Cardiac muscle cell (in vitro differentiated cells and primary cell): ENCODE data around the gene LAMA4. TPM values are rescaled to one million over a fixed set of nuclear protein-coding genes. Genes with fewer than 3 reads are reported as not detected.

Source experiments
- DNase-seq, 2 donors: peaks; one replicate each; pipeline versions ENCODE4 v3.0.0 to v3.0.0-alpha.2; 2010 to 2017; ENCODE audit warnings: low read depth in 1 of 2, low spot score in 1 of 2
- H3K27ac ChIP-seq: fragments of 200-600 bp; sonication (generic); 2 replicates; pipeline ENCODE4 v1.5.1; 2016
- H3K27me3 ChIP-seq: fragments of 200-600 bp; sonication (generic); 2 replicates; pipeline ENCODE4 v1.6.0; 2016; ENCODE audit warnings: control low read depth
- H3K36me3 ChIP-seq: fragments of 200-600 bp; sonication (generic); 2 replicates; pipeline ENCODE4 v1.5.1; 2016; ENCODE audit warnings: control low read depth
- H3K4me1 ChIP-seq: fragments of 200-600 bp; sonication (generic); 2 replicates; pipeline ENCODE4 v1.8.1; 2017; ENCODE audit warnings: low read depth, mild to moderate bottlenecking, mixed run types
- H3K4me3 ChIP-seq: fragments of 200-600 bp; sonication (generic); 2 replicates; pipeline ENCODE4 v1.5.1; 2016; ENCODE audit warnings: mild to moderate bottlenecking
- H3K9me3 ChIP-seq: fragments of 200-600 bp; sonication (generic); 2 replicates; pipeline ENCODE4 v1.5.1; 2017; ENCODE audit warnings: low read depth, mild to moderate bottlenecking, control low read depth
- polyA plus RNA-seq: library from polyadenylated mRNA; unstranded; fragments of >200 nt; fragmentation: Nextera tagmentation; extraction: Ambion mirVana; gene quantifications from 2 replicates; pipeline ENCODE4 v1.2.1, GENCODE V29; 2016
- total RNA-seq: library from RNA; depleted of rRNA; stranded (reverse); fragments of >200 nt; gene quantifications from 2 replicates; pipeline ENCODE4 v1.2.3, GENCODE V29; 2016
- TF ChIP-seq, protein P1 (sequence below): IDR thresholded peaks from 2 replicates; pipeline ENCODE4 v1.5.1; 2012; ENCODE audit warnings: low read depth, mild to moderate bottlenecking, low read length

Gene LAMA4
- total and polyA plus RNA-seq, 2 experiments from 2014 or later = 162 to 304 TPM

DNA sequence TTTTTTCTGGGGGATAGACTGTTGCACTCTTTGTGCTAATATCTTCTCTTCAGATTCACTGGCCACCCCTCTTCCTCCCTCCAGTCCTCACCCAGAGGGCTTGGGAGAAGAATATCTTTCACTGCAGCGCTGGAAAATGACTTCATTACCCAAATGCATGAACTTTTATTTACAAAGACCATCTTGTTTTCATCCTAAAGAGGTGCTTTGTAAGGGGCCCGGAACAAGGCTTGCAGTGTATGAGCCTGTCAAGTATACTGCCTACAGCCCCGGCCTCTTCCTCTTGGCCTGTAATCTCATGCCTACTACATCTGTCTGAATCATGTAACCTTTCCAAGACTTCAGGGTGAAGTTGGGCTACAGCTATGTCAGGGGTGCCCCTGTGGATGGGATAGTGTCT lies 554 bp upstream of the LAMA4 start:
- peaks cover 5% of the 10 kb centered on the region for H3K36me3 ChIP-seq
- TF ChIP-seq, protein P1, sequence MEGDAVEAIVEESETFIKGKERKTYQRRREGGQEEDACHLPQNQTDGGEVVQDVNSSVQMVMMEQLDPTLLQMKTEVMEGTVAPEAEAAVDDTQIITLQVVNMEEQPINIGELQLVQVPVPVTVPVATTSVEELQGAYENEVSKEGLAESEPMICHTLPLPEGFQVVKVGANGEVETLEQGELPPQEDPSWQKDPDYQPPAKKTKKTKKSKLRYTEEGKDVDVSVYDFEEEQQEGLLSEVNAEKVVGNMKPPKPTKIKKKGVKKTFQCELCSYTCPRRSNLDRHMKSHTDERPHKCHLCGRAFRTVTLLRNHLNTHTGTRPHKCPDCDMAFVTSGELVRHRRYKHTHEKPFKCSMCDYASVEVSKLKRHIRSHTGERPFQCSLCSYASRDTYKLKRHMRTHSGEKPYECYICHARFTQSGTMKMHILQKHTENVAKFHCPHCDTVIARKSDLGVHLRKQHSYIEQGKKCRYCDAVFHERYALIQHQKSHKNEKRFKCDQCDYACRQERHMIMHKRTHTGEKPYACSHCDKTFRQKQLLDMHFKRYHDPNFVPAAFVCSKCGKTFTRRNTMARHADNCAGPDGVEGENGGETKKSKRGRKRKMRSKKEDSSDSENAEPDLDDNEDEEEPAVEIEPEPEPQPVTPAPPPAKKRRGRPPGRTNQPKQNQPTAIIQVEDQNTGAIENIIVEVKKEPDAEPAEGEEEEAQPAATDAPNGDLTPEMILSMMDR = no peak
- peak overlapping the region; percentile 94 for H3K4me3 ChIP-seq
- peak overlapping the region; percentile 81 for H3K27ac ChIP-seq
- no peaks in the 10 kb centered on the region for H3K9me3 ChIP-seq
- peaks cover 40% of the 10 kb centered on the region for H3K4me1 ChIP-seq
- DNase-seq = no peak
- no peaks in the 10 kb centered on the region for H3K27me3 ChIP-seq

DNA sequence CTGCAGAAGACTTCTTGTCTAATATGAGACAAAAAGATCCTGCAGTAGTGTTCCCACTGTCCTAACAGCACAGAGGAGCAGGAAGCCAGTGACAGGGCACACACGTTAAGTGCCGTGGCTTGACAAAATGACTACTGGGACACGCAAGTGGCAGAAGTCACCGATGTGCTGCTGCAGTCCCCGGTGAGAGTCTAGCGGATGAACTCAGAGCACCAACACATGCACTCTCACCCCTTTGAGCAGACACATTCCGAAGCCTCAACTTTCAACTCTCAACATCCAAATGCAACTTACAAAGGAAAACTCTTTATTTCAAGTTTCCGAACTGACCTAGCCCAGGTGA lies 898 bp downstream of the LAMA4 start:
- Histone ChIP-seq H3K27ac (peak overlapping the region; percentile 81), H3K4me1 (peaks cover 28% of the 10 kb centered on the region), H3K9me3 (no peaks in the 10 kb centered on the region), H3K27me3 (no peaks in the 10 kb centered on the region), H3K36me3 (peaks cover 5% of the 10 kb centered on the region), H3K4me3 (peak overlapping the region; percentile 94)
- TF ChIP-seq, protein P1 = no peak
- peak in 1 of 2 donors; percentile 17 for DNase-seq

DNA sequence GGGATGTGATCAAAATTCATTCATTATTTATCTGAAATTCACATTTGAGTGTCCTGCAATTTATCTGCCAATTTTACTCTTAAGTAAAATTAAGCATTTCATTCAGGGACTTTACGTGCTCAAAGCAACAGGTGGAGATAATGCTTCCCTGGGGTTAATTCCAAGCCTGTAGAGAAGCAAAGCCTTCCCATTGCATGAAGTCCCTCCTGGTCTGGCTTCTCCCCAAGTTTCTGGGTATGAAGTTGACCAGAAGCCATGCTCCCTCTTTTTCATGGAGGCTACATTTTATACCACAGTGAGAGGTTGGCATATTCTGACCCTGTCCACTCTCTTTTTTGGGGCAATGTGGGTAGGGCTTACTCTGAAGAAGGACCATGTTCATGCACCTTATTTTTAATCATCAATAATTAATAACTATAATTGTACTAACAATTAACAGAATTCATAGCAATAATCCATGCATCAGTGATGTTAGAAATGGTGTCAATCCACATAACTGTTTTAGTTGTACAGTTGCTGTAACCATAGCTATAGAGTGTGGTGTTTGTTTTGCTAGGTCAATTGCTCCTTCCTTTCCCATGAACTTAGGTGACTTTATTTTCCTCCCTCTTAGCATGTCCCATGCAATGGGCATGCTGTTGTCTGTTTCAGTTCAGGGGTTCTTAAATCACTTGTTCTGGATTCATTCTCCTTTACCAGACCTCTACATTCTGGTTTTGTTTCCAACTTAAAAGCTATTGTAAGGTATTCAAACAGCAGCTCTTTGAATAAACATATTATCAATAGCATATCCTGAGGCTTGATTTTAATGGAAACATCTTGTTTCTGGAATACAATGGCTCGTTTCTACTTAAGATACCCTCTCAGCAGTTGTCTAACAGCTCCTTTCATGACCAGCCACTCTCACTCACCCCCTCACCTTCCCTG lies 1.5 kb downstream of the LAMA4 start:
- TF ChIP-seq, protein P1 = no peak

DNA sequence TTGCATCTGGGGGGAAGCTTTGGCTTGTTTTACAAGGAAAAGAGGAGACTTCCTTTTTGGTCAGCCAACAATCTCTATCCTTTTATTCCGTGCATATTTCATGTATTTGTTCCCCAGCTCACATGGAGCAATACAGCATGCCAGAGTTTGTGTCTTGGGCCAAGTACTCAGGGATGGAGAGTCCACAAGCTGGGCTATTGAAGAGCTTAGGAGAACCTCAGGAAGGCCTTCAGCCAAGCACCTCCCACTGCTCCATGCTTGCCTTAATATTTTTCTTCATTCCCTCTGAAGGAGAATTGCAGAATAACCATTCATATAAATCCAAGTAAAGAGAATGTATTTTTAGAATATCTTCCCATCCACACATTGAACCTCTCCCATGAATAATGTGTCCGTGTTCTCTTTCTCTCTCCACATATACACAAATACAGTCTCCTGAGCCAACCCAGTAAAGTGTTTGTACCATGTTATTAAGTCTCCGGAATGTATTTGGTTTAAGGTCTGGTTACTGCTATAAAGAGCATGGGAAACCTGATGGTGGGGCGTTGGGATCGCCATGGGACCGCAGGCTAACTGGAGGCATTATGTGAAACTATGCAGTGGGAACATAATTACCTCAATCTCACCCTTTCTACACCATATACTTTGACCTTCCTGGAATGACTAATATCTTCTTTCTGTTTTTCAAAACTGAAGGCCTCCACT lies 3.0 kb downstream of the LAMA4 start:
- H3K36me3 ChIP-seq = peaks cover 5% of the 10 kb centered on the region
- peaks cover 11% of the 10 kb centered on the region for H3K4me1 ChIP-seq
- H3K27me3 ChIP-seq = no peaks in the 10 kb centered on the region
- peak in 1 of 2 donors; percentile 86 for DNase-seq
- H3K27ac ChIP-seq = no peak overlapping the region
- H3K9me3 ChIP-seq = no peaks in the 10 kb centered on the region
- TF ChIP-seq, protein P1 = no peak
- peak overlapping the region; percentile 94 for H3K4me3 ChIP-seq

More for the DNA sequence above, 1.5 kb downstream of the LAMA4 start:
- Histone ChIP-seq H3K27me3 (no peaks in the 10 kb centered on the region), H3K36me3 (peaks cover 5% of the 10 kb centered on the region), H3K9me3 (no peaks in the 10 kb centered on the region), H3K27ac (peak overlapping the region; percentile 81), H3K4me1 (peaks cover 22% of the 10 kb centered on the region), H3K4me3 (peak overlapping the region; percentile 94)
- DNase-seq = peak in 1 of 2 donors; percentile 62

DNA sequence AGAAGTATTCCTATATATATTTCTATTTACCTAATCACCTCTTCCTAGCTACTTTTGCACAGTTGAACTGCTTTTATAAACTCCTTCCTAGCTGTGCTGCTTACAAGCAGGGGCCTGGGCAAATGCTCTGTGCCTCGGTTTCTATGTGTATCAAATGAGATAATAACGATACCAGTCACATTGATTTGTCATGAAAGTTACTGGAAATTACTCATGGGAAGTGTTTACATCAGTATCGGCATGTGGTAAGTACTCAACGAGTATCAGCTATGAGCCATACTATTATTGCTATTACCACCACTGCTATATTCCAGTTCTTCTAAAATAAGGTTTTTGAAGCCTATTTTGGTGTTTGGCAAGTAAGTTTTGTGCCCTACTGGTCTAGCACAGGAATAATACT lies 4.9 kb downstream of the LAMA4 start:
- no peaks in the 10 kb centered on the region for H3K9me3 ChIP-seq
- H3K4me1 ChIP-seq = peaks cover 3% of the 10 kb centered on the region
- no peaks in the 10 kb centered on the region for H3K27me3 ChIP-seq
- TF ChIP-seq, protein P1 = no peak
- no peak overlapping the region for H3K27ac ChIP-seq
- peaks cover 22% of the 10 kb centered on the region for H3K36me3 ChIP-seq
- DNase-seq = no peak
- H3K4me3 ChIP-seq = no peak overlapping the region
